Tibial artery (tissue), 4 donors: ENCODE measurements around the gene SCGB1D2.
"Not testable (repeated sequence)": the region's sequence is repeated elsewhere in the genome, so short reads cannot be mapped to it uniquely, and the experiment has no call there.

Experiments
- DNase-seq, 2 donors: peaks; one replicate each; pipeline ENCODE4 v3.0.0-alpha.2; 2019
- H3K27ac ChIP-seq, 2 donors: fragments of 200-600 bp; sonication (generic) in 1 of 2; 1 replicate in 1 of 2; 2 replicates in 1 of 2; pipeline ENCODE4 v1.5.1; 2018 to 2019; ENCODE audit warnings: mild to moderate bottlenecking in 1 of 2
- H3K27me3 ChIP-seq, 2 donors: fragments of 200-600 bp; sonication (generic) in 1 of 2; one replicate each; pipeline versions ENCODE4 v1.5.1 to v1.6.0; 2016 to 2019
- H3K36me3 ChIP-seq, 3 donors: fragments of 200-600 bp; sonication (generic) in 2 of 3; one replicate each; pipeline ENCODE4 v1.5.1; 2016 to 2019; ENCODE audit warnings: mild to moderate bottlenecking in 2 of 3
- H3K4me1 ChIP-seq, 4 donors: fragments of 200-600 bp; sonication (generic) in 2 of 4; 1 replicate in 3 of 4; 2 replicates in 1 of 4; pipeline ENCODE4 v1.5.1; 2016 to 2019
- H3K4me3 ChIP-seq, 2 donors: fragments of 200-600 bp; sonication (generic) in 1 of 2; 1 replicate in 1 of 2; 2 replicates in 1 of 2; pipeline ENCODE4 v1.5.1; 2018 to 2019; ENCODE audit warnings: mild to moderate bottlenecking in 2 of 2
- H3K9me3 ChIP-seq, 3 donors: fragments of 200-600 bp; sonication (generic) in 1 of 3; one replicate each; pipeline ENCODE4 v1.5.1; 2016 to 2019
- CTCF ChIP-seq, 2 experiments: fragments of 200-600 bp in 1 of 2; fragments of 450-650 bp in 1 of 2; IDR thresholded peaks; one replicate each; pipeline ENCODE4 v1.5.1; 2017 to 2019; ENCODE audit warnings: antibody characterized with exemption in 2 of 2, mild to moderate bottlenecking in 1 of 2, moderate library complexity in 1 of 2
- intact Hi-C: fragments of 100-400 bp; cut with DNase I; formaldehyde crosslinking; loops from one replicate; pipeline ENCODE4 v1.15.0; 2023; ENCODE audit warnings: low total_unique reads

Gene SCGB1D2

GRCh38 chr11:62242021-62242420 lies at the start of gene SCGB1D2:
Gene SCGB1D2 (plus strand): TSS chr11:62242239. CDS start chr11:62242308, 69 bp downstream.
- no peak for DNase-seq
- no peaks in the 10 kb centered on the region for H3K9me3 ChIP-seq
- no peaks in the 10 kb centered on the region for H3K36me3 ChIP-seq
- TF ChIP-seq CTCF (IDR thresholded peaks at IDR 0.05), result no peak
- peaks cover 0 to 26% of the 10 kb centered on the region in 2 donors for H3K27me3 ChIP-seq
- peaks cover 0 to 2% (median 0%) of the 10 kb centered on the region in 4 donors for H3K4me1 ChIP-seq
- intact Hi-C loops, result no loop called here
- H3K4me3 ChIP-seq, result no peak within 1 kb of the TSS
- no peak within 1 kb of the TSS for H3K27ac ChIP-seq

GRCh38 chr11:62193952-62194351 lies 48.1 kb upstream of the SCGB1D2 start:
- Histone ChIP-seq H3K9me3 (no peaks in the 10 kb centered on the region), H3K36me3 (no peaks in the 10 kb centered on the region), H3K4me3 (no peak overlapping the region), H3K4me1 (no peaks in the 10 kb centered on the region), H3K27ac (no peak overlapping the region), H3K27me3 (peaks cover 0 to 37% of the 10 kb centered on the region in 2 donors)
- TF ChIP-seq CTCF (IDR thresholded peaks at IDR 0.05), result no peak
- no peak for DNase-seq
- intact Hi-C loops, result no loop called here

DNA sequence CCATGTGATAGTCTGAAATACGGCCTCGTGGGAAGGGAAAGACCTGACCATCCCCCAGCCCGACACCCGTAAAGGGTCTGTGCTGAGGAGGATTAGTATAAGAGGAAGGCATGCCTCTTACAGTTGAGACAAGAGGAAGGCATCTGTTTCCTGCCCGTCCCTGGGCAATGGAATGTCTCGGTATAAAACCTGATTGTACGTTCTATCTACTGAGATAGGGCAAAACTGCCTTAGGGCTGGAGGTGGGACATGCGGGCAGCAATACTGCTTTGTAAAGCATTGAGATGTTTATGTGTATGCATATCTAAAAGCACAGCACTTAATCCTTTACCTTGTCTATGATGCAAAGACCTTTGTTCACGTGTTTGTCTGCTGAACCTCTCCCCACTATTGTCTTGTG lies 47.0 kb upstream of the SCGB1D2 start:
- H3K27ac ChIP-seq, H3K4me3 ChIP-seq, DNase-seq, intact Hi-C loops, H3K4me1 ChIP-seq, H3K36me3 ChIP-seq, H3K9me3 ChIP-seq: not testable (repeated sequence)
- peaks cover 0 to 27% of the 10 kb centered on the region in 2 donors for H3K27me3 ChIP-seq

DNA sequence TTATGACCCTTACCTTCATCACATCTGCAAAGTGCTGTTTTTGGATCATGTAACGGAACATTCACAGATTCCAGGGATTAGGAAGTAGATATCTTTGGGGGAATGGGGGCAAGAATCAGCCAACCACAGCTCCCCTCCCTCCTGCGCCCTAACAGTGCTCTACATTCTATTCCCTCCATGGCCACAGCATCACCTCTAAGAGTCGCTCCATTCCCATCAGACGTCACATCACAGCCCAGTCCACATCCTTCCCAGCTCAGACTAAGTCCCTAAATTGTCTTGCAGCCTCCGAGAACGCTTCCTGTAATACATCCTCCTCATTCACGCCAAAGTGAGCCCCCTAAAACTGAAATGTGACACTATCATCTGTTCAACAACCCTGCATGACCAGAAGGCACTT lies 46.1 kb upstream of the SCGB1D2 start:
- Histone ChIP-seq H3K4me3 (no peak overlapping the region), H3K36me3 (no peaks in the 10 kb centered on the region), H3K27me3 (peaks cover 0 to 25% of the 10 kb centered on the region in 2 donors), H3K9me3 (no peaks in the 10 kb centered on the region), H3K27ac (no peak overlapping the region), H3K4me1 (no peaks in the 10 kb centered on the region)
- no peak for TF ChIP-seq CTCF (IDR thresholded peaks at IDR 0.05)
- no peak for DNase-seq
- intact Hi-C loops, result no loop called here

- H3K4me1 ChIP-seq, H3K27ac ChIP-seq, H3K9me3 ChIP-seq, H3K4me3 ChIP-seq, intact Hi-C loops, H3K36me3 ChIP-seq, DNase-seq: not testable (repeated sequence)
- H3K27me3 ChIP-seq, result peaks cover 0 to 25% of the 10 kb centered on the region in 2 donors
Observed at GRCh38 chr11:62197400-62197799, 44.6 kb upstream of the SCGB1D2 start.

DNA sequence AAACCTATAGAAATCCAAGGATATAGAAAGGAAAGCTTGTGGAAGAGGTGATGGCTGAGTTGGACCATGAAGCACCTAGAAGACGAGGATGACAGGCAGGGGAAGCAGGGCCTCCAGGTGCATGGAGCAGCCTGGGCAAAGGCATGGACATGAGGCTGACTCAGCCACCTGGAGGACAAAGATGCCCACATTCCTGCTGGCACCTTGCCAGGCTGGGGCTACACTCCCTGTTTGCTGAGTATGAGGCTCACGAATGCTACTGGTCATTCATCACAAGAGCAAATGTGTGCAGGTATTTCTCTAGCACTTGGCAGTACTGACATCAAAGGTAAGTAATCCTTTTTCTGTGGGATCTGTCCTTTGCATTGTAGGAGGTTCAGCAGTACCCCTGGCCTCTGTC lies 40.7 kb upstream of the SCGB1D2 start:
- intact Hi-C loops, result no loop called here
- no peak overlapping the region for H3K4me3 ChIP-seq
- peaks cover 0 to 5% of the 10 kb centered on the region in 2 donors for H3K27me3 ChIP-seq
- no peak for DNase-seq
- no peaks in the 10 kb centered on the region for H3K4me1 ChIP-seq
- H3K36me3 ChIP-seq, result no peaks in the 10 kb centered on the region
- no peak overlapping the region for H3K27ac ChIP-seq
- no peak for TF ChIP-seq CTCF (IDR thresholded peaks at IDR 0.05)
- no peaks in the 10 kb centered on the region for H3K9me3 ChIP-seq

DNA sequence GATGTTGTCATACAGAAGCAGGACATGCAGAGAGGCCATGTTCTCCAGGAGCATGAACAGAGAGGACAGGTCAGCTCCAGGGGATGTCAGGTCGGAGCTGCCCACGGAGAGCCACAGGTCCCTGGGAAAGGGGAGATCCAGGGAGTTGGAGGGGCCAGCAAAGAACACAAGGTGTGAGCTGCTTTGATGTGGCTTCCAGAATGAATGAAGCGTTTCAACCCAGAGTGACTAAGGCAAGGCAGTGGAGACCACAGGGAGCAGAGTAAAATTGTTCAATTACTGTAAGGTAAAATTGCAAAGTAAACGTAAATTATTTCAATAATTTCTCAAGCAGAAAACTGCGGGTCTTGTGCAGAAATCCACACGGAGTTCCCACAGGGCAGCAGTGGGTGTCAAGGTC lies 39.1 kb upstream of the SCGB1D2 start:
- no peak overlapping the region for H3K4me3 ChIP-seq
- intact Hi-C loops, result no loop called here
- H3K36me3 ChIP-seq, result no peaks in the 10 kb centered on the region
- no peak overlapping the region for H3K27ac ChIP-seq
- no peak for DNase-seq
- TF ChIP-seq CTCF (IDR thresholded peaks at IDR 0.05), result no peak
- no peaks in the 10 kb centered on the region for H3K9me3 ChIP-seq
- H3K27me3 ChIP-seq, result peaks cover 0 to 5% of the 10 kb centered on the region in 2 donors
- H3K4me1 ChIP-seq, result no peaks in the 10 kb centered on the region
